GM10266 (cell line): ENCODE data around the gene SLC25A18.

Source experiments
- DNase-seq: peaks from one replicate; pipeline ENCODE4 v3.0.0; 2012; ENCODE audit errors: extremely low spot score
- CTCF ChIP-seq: IDR thresholded peaks from 2 replicates; pipeline ENCODE4 v1.5.1; 2012; ENCODE audit warnings: mild to moderate bottlenecking, low read depth; ENCODE audit not compliant: control insufficient read depth, insufficient read depth; ENCODE audit errors: missing control alignments

Gene SLC25A18

GRCh38 chr22:17580441-17581031 is 17.2 kb downstream of the SLC25A18 start:
- DNase-seq: no peak
- no peak for TF ChIP-seq CTCF

GRCh38 chr22:17581056-17581455 is 17.8 kb downstream of the SLC25A18 start:
- no peak for DNase-seq
- no peak for TF ChIP-seq CTCF

- DNase-seq: no peak
- no peak for TF ChIP-seq CTCF
Measured at GRCh38 chr22:17581631-17582030, 18.3 kb downstream of the SLC25A18 start.

- DNase-seq: no peak
- TF ChIP-seq CTCF: no peak
Measured at GRCh38 chr22:17583151-17583550, 19.9 kb downstream of the SLC25A18 start.

GRCh38 chr22:17586831-17587440 is 23.6 kb downstream of the SLC25A18 start:
- no peak for TF ChIP-seq CTCF
- DNase-seq: no peak

GRCh38 chr22:17587629-17588028 is 24.3 kb downstream of the SLC25A18 start:
- no peak for TF ChIP-seq CTCF
- DNase-seq: no peak

GRCh38 chr22:17588606-17589005 is 25.3 kb downstream of the SLC25A18 start:
- TF ChIP-seq CTCF: no peak

More at GRCh38 chr22:17588606-17589005, 25.3 kb downstream of the SLC25A18 start:
- no peak for DNase-seq
